ENCODE measurements around the gene MYMK. TPM values are rescaled to one million over a fixed set of nuclear protein-coding genes. Genes with fewer than 3 reads are reported as not detected.

The MYMK gene
- total and polyA plus RNA-seq, 2 of the 13 experiments (the other 11 are each of a cell fraction or from before 2014, with no cell fraction given): not detected

- no peak for TF ChIP-seq MYNN (CRISPR knock-in tag; IDR thresholded peaks at IDR 0.05; ENCODE audit: low read depth)
- no peak for TF ChIP-seq ZZZ3 (CRISPR knock-in tag; IDR thresholded peaks at IDR 0.05; ENCODE audit: borderline replicate concordance)
- TF ChIP-seq PRDM10 (CRISPR knock-in tag; IDR thresholded peaks at IDR 0.05; ENCODE audit: low read depth): no peak
- no peak; the same call in 1 of the 2 replicates for TF ChIP-seq ZNF556 (CRISPR knock-in tag; IDR thresholded peaks at IDR 0.05; ENCODE audit: borderline replicate concordance)
- TF ChIP-seq ZXDC (CRISPR knock-in tag; IDR thresholded peaks at IDR 0.05): no peak
- no peak for TF ChIP-seq NR2F1 (CRISPR knock-in tag; IDR thresholded peaks at IDR 0.05)
- no peak for TF ChIP-seq MLXIP (CRISPR knock-in tag; IDR thresholded peaks at IDR 0.05; ENCODE audit: borderline replicate concordance)
- TF ChIP-seq ZNF138 (CRISPR knock-in tag; IDR thresholded peaks at IDR 0.05; ENCODE audit: low read depth): no peak
- no peak for TF ChIP-seq ZNF281 (CRISPR knock-in tag; IDR thresholded peaks at IDR 0.05; ENCODE audit: borderline replicate concordance)
- no peak for TF ChIP-seq LBX2 (CRISPR knock-in tag; IDR thresholded peaks at IDR 0.05; ENCODE audit: borderline replicate concordance)
- TF ChIP-seq ZNF3 (CRISPR knock-in tag; IDR thresholded peaks at IDR 0.05): no peak
- TF ChIP-seq ZBTB21 (CRISPR knock-in tag; IDR thresholded peaks at IDR 0.05): no peak
- no peak for TF ChIP-seq ZFP36L1 (CRISPR knock-in tag; IDR thresholded peaks at IDR 0.05)
- TF ChIP-seq ZNF468 (CRISPR knock-in tag; IDR thresholded peaks at IDR 0.05): no peak
- no peak for TF ChIP-seq AGO2 (optimal IDR thresholded peaks at IDR 0.05; ENCODE audit: low read depth, low read length)
Measured at GRCh38 chr9:133477992-133478850, 46.5 kb downstream of the MYMK start (continued).
